Spinal cord (tissue), 10 donors: ENCODE results near the gene DNAH7. TPM values are rescaled to one million over a fixed set of nuclear protein-coding genes. Genes with fewer than 3 reads are reported as not detected.

ENCODE experiments used
- DNase-seq, 6 donors: peaks; one replicate each; pipeline versions ENCODE4 v3.0.0 to v3.0.0-alpha.2; 2013 to 2015; ENCODE audit warnings: low spot score in 6 of 6, low read depth in 4 of 6
- H3K27ac ChIP-seq: one replicate; pipeline ENCODE4 v1.5.1; 2013; ENCODE audit warnings: low read depth, low read length, control low read depth
- H3K27me3 ChIP-seq: one replicate; pipeline ENCODE4 v1.6.1; 2013; ENCODE audit warnings: low read length; ENCODE audit not compliant: control insufficient read depth, insufficient read depth
- H3K36me3 ChIP-seq: one replicate; pipeline ENCODE4 v1.6.1; 2013; ENCODE audit warnings: low read length; ENCODE audit not compliant: control insufficient read depth, insufficient read depth
- H3K4me1 ChIP-seq: one replicate; pipeline ENCODE4 v1.6.1; 2013; ENCODE audit warnings: low read length; ENCODE audit not compliant: control insufficient read depth, insufficient read depth
- H3K4me3 ChIP-seq: one replicate; pipeline ENCODE4 v1.5.1; 2013; ENCODE audit warnings: low read depth, low read length, control low read depth
- H3K9me3 ChIP-seq: one replicate; pipeline ENCODE4 v1.6.1; 2013; ENCODE audit warnings: low read length; ENCODE audit not compliant: control insufficient read depth, insufficient read depth
- WGBS: methylation state at CpG from one replicate; pipeline ENCODE4 v1.1.5; 2013; ENCODE audit warnings: missing lambda C conversion rate; ENCODE audit not compliant: insufficient coverage; 5-methylcytosine and 5-hydroxymethylcytosine counted together
- polyA plus RNA-seq, 2 donors: library from polyadenylated mRNA; unstranded; fragments of 120-200 nt; gene quantifications; one replicate each; pipeline ENCODE4 v1.2.1, GENCODE V29; 2013; ENCODE audit not compliant: insufficient read length in 2 of 2
- total RNA-seq, 2 donors: library from RNA; depleted of rRNA in 1 of 2; stranded (reverse); fragments of 120-200 nt in 1 of 2; fragments of >200 nt in 1 of 2; gene quantifications; one replicate each; pipeline versions ENCODE4 v1.2.3 to v1.2.4, GENCODE V29; 2013 to 2014
- donor health status: healthy.

DNAH7 gene
- total and polyA plus RNA-seq, 4 donors = 11.6 to 16.3 (median 15.2) TPM

- Histone ChIP-seq H3K36me3 (peaks cover 12% of the 10 kb centered on the region), H3K27me3 (no peaks in the 10 kb centered on the region), H3K4me1 (no peaks in the 10 kb centered on the region), H3K27ac (no peak overlapping the region), H3K9me3 (no peaks in the 10 kb centered on the region), H3K4me3 (no peak overlapping the region)
- DNase-seq = peak in 1 of 6 donors; percentile 35
- 100% methylated on average over 1 of the region's 1 CpG for WGBS
Measured at GRCh38 chr2:195732574-195732973, 336.1 kb downstream of the DNAH7 start.

- 95% methylated on average over 2 of the region's 3 CpGs for WGBS
- Histone ChIP-seq H3K4me1 (no peaks in the 10 kb centered on the region), H3K4me3 (no peak overlapping the region), H3K9me3 (no peaks in the 10 kb centered on the region), H3K27ac (no peak overlapping the region), H3K27me3 (no peaks in the 10 kb centered on the region), H3K36me3 (peaks cover 12% of the 10 kb centered on the region)
- no peak for DNase-seq
Measured at GRCh38 chr2:195730912-195731311, 337.7 kb downstream of the DNAH7 start.

- Histone ChIP-seq H3K4me1 (no peaks in the 10 kb centered on the region), H3K36me3 (peaks cover 8% of the 10 kb centered on the region), H3K27me3 (no peaks in the 10 kb centered on the region), H3K4me3 (no peak overlapping the region), H3K9me3 (no peaks in the 10 kb centered on the region), H3K27ac (no peak overlapping the region)
- peak in 1 of 6 donors; percentile 26 for DNase-seq
- WGBS = no CpG with 5 or more reads among the region's 4 CpGs
Measured at GRCh38 chr2:195727106-195727505, 341.5 kb downstream of the DNAH7 start.

GRCh38 chr2:195722075-195722474, 346.6 kb downstream of the DNAH7 start:
- no peak for DNase-seq
- Histone ChIP-seq H3K27me3 (no peaks in the 10 kb centered on the region), H3K4me1 (no peaks in the 10 kb centered on the region), H3K36me3 (peaks cover 8% of the 10 kb centered on the region), H3K4me3 (no peak overlapping the region), H3K9me3 (no peaks in the 10 kb centered on the region), H3K27ac (no peak overlapping the region)
- WGBS = no CpG with 5 or more reads among the region's 1 CpG

- WGBS = no CpG with 5 or more reads among the region's 2 CpGs
Measured at GRCh38 chr2:195721042-195721441, 347.6 kb downstream of the DNAH7 start.

GRCh38 chr2:195716466-195716865, 352.2 kb downstream of the DNAH7 start:
- DNase-seq = no peak
- Histone ChIP-seq H3K27me3 (no peaks in the 10 kb centered on the region), H3K27ac (no peak overlapping the region), H3K36me3 (peaks cover 12% of the 10 kb centered on the region), H3K4me1 (no peaks in the 10 kb centered on the region), H3K9me3 (no peaks in the 10 kb centered on the region), H3K4me3 (no peak overlapping the region)
- WGBS = no CpG with 5 or more reads among the region's 4 CpGs

More at GRCh38 chr2:195721042-195721441, 347.6 kb downstream of the DNAH7 start:
- no peak for DNase-seq
- no peak overlapping the region for H3K27ac ChIP-seq
- H3K27me3 ChIP-seq = no peaks in the 10 kb centered on the region
- H3K4me3 ChIP-seq = no peak overlapping the region
- H3K36me3 ChIP-seq = peaks cover 8% of the 10 kb centered on the region
- H3K9me3 ChIP-seq = no peaks in the 10 kb centered on the region
- no peaks in the 10 kb centered on the region for H3K4me1 ChIP-seq

- no peak for DNase-seq
- Histone ChIP-seq H3K27ac (no peak overlapping the region), H3K4me3 (no peak overlapping the region), H3K9me3 (no peaks in the 10 kb centered on the region), H3K4me1 (no peaks in the 10 kb centered on the region), H3K27me3 (no peaks in the 10 kb centered on the region), H3K36me3 (peaks cover 9% of the 10 kb centered on the region)
Measured at GRCh38 chr2:195711478-195711877, 357.2 kb downstream of the DNAH7 start.

GRCh38 chr2:195709901-195710806, 358.5 kb downstream of the DNAH7 start:
- Histone ChIP-seq H3K4me3 (no peak overlapping the region), H3K36me3 (peaks cover 9% of the 10 kb centered on the region), H3K9me3 (no peaks in the 10 kb centered on the region), H3K4me1 (no peaks in the 10 kb centered on the region), H3K27ac (no peak overlapping the region), H3K27me3 (no peaks in the 10 kb centered on the region)
- no peak for DNase-seq
- no CpG with 5 or more reads among the region's 2 CpGs for WGBS

GRCh38 chr2:195706161-195706900, 362.3 kb downstream of the DNAH7 start:
- no peak for DNase-seq
- no peak overlapping the region for H3K27ac ChIP-seq
- H3K27me3 ChIP-seq = no peaks in the 10 kb centered on the region
- peaks cover 8% of the 10 kb centered on the region for H3K36me3 ChIP-seq
- H3K4me3 ChIP-seq = no peak overlapping the region
- no peaks in the 10 kb centered on the region for H3K4me1 ChIP-seq
- H3K9me3 ChIP-seq = no peaks in the 10 kb centered on the region
- WGBS = no CpG with 5 or more reads among the region's 5 CpGs
